Measurements from ENCODE around the gene JAML.

GRCh38 chr11:118212131-118212725 lies 12.6 kb downstream of the JAML start:
- TF ChIP-seq POLR2AphosphoS5 (IDR thresholded peaks at IDR 0.05; ENCODE audit: low read depth, low read length) (no peak), SIN3A (IDR thresholded peaks at IDR 0.05; ENCODE audit: borderline replicate concordance, insufficient read depth, low read length) (no peak), TAF1 (IDR thresholded peaks at IDR 0.05; ENCODE audit: borderline replicate concordance, insufficient read depth, low read length) (no peak), FOXP2 (optimal IDR thresholded peaks at IDR 0.05; ENCODE audit: borderline replicate concordance, extremely low read depth, extremely low read length, insufficient read depth) (no peak)
- TF ChIP-seq, protein P1, sequence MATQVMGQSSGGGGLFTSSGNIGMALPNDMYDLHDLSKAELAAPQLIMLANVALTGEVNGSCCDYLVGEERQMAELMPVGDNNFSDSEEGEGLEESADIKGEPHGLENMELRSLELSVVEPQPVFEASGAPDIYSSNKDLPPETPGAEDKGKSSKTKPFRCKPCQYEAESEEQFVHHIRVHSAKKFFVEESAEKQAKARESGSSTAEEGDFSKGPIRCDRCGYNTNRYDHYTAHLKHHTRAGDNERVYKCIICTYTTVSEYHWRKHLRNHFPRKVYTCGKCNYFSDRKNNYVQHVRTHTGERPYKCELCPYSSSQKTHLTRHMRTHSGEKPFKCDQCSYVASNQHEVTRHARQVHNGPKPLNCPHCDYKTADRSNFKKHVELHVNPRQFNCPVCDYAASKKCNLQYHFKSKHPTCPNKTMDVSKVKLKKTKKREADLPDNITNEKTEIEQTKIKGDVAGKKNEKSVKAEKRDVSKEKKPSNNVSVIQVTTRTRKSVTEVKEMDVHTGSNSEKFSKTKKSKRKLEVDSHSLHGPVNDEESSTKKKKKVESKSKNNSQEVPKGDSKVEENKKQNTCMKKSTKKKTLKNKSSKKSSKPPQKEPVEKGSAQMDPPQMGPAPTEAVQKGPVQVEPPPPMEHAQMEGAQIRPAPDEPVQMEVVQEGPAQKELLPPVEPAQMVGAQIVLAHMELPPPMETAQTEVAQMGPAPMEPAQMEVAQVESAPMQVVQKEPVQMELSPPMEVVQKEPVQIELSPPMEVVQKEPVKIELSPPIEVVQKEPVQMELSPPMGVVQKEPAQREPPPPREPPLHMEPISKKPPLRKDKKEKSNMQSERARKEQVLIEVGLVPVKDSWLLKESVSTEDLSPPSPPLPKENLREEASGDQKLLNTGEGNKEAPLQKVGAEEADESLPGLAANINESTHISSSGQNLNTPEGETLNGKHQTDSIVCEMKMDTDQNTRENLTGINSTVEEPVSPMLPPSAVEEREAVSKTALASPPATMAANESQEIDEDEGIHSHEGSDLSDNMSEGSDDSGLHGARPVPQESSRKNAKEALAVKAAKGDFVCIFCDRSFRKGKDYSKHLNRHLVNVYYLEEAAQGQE (IDR thresholded peaks at IDR 0.05; ENCODE audit: insufficient read depth in 1 of 2, low read depth in 2 of 2, low read length in 2 of 2) = no peak
